WTC11 (cell line): ENCODE measurements around the gene BACE2.

Experiments
- MLX ChIP-seq: sonication (generic); formaldehyde crosslinking; IDR thresholded peaks from 2 replicates; pipeline ENCODE4 v1.8.1; 2023; ENCODE audit warnings: mild to moderate bottlenecking, missing genetic modification reagents, moderate library complexity
- MXD4 ChIP-seq: fragments of 250-450 bp; sonication (Bioruptor Pico); IDR thresholded peaks from 2 replicates; pipeline ENCODE4 v1.8.0; 2021; ENCODE audit warnings: mild to moderate bottlenecking, moderate library complexity, borderline replicate concordance
- NFYB ChIP-seq: sonication (generic); formaldehyde crosslinking; conservative IDR thresholded peaks from 2 replicates; pipeline ENCODE4 v1.8.0; 2022; ENCODE audit warnings: low read depth, missing genetic modification reagents
- SP1 ChIP-seq: sonication (generic); formaldehyde crosslinking; conservative IDR thresholded peaks from 2 replicates; pipeline ENCODE4 v1.8.1; 2022; ENCODE audit warnings: missing genetic modification reagents
- TEAD4 ChIP-seq: sonication (generic); formaldehyde crosslinking; IDR thresholded peaks from 2 replicates; pipeline ENCODE4 v1.8.0; 2022; ENCODE audit warnings: mild to moderate bottlenecking, missing genetic modification reagents
- TF ChIP-seq, protein P1 (sequence below): sonication (generic); formaldehyde crosslinking; IDR thresholded peaks from 2 replicates; pipeline ENCODE4 v1.8.0; 2022; ENCODE audit warnings: mild to moderate bottlenecking, missing genetic modification reagents
- TF ChIP-seq, protein P2 (sequence below): fragments of 200-600 bp; IDR thresholded peaks from 2 replicates; pipeline ENCODE4 v1.8.0; 2022; ENCODE audit warnings: antibody characterized with exemption

GRCh38 chr21:41199123-41199522 lies 31.2 kb downstream of the BACE2 start:
- TF ChIP-seq SP1 (CRISPR knock-in tag) (no peak), TEAD4 (CRISPR knock-in tag) (no peak), NFYB (no peak), MXD4 (CRISPR knock-in tag) (no peak), MLX (CRISPR knock-in tag) (no peak)
- TF ChIP-seq, protein P1, sequence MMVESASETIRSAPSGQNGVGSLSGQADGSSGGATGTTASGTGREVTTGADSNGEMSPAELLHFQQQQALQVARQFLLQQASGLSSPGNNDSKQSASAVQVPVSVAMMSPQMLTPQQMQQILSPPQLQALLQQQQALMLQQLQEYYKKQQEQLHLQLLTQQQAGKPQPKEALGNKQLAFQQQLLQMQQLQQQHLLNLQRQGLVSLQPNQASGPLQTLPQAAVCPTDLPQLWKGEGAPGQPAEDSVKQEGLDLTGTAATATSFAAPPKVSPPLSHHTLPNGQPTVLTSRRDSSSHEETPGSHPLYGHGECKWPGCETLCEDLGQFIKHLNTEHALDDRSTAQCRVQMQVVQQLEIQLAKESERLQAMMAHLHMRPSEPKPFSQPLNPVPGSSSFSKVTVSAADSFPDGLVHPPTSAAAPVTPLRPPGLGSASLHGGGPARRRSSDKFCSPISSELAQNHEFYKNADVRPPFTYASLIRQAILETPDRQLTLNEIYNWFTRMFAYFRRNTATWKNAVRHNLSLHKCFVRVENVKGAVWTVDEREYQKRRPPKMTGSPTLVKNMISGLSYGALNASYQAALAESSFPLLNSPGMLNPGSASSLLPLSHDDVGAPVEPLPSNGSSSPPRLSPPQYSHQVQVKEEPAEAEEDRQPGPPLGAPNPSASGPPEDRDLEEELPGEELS (CRISPR knock-in tag), result no peak
- TF ChIP-seq, protein P2, sequence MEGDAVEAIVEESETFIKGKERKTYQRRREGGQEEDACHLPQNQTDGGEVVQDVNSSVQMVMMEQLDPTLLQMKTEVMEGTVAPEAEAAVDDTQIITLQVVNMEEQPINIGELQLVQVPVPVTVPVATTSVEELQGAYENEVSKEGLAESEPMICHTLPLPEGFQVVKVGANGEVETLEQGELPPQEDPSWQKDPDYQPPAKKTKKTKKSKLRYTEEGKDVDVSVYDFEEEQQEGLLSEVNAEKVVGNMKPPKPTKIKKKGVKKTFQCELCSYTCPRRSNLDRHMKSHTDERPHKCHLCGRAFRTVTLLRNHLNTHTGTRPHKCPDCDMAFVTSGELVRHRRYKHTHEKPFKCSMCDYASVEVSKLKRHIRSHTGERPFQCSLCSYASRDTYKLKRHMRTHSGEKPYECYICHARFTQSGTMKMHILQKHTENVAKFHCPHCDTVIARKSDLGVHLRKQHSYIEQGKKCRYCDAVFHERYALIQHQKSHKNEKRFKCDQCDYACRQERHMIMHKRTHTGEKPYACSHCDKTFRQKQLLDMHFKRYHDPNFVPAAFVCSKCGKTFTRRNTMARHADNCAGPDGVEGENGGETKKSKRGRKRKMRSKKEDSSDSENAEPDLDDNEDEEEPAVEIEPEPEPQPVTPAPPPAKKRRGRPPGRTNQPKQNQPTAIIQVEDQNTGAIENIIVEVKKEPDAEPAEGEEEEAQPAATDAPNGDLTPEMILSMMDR, result no peak
